Panc1 (cell line): ENCODE data around the gene APMAP. TPM values are rescaled to one million over a fixed set of nuclear protein-coding genes. Genes with fewer than 3 reads are reported as not detected.

Source experiments
- ATAC-seq: fragments of 200-7000 bp; cut with Tn5 transposase; 2 replicates; pipeline ENCODE4 v1.9.1; 2020; ENCODE audit warnings: mild to moderate bottlenecking, moderate library complexity
- BruUV-seq: library from RNA; stranded (reverse); fragments of 400-500 nt; replicated peaks from 2 replicates; lab custom pipeline; 2021; lab: Mats Ljungman, UMichigan
- CTCF ChIA-PET: fragments of 300-600 bp; sonication (Branson Sonifier 250); formaldehyde crosslinking; loops from one replicate; lab custom pipeline; 2022; ENCODE audit warnings: antibody characterized with exemption; lab: Charles Lee
- POLR2A ChIA-PET: fragments of 300-600 bp; sonication (Branson Sonifier 250); formaldehyde crosslinking; loops from one replicate; lab custom pipeline; 2022; ENCODE audit warnings: antibody characterized with exemption; lab: Charles Lee
- DNase-seq: peaks from one replicate; pipeline ENCODE4 v3.0.0-alpha.2; 2010; ENCODE audit warnings: low read depth, low spot score
- H3K27ac ChIP-seq: 2 replicates; pipeline ENCODE4 v1.5.1; 2011; ENCODE audit warnings: mild to moderate bottlenecking, low read length, inconsistent platforms
- H3K27me3 ChIP-seq: fragments of 200-500 bp; sonication (Bioruptor generic); 2 replicates; pipeline ENCODE4 v1.6.0; 2014; ENCODE audit warnings: low read length, inconsistent platforms; ENCODE audit not compliant: control insufficient read depth, insufficient read depth
- H3K36me3 ChIP-seq: fragments of 200-500 bp; sonication (Bioruptor generic); 2 replicates; pipeline ENCODE4 v1.5.1; 2014; ENCODE audit warnings: inconsistent platforms, mild to moderate bottlenecking, low read length, moderate library complexity; ENCODE audit not compliant: control insufficient read depth, insufficient read depth
- H3K4me1 ChIP-seq: 2 replicates; pipeline ENCODE4 v1.5.1; 2011; ENCODE audit warnings: inconsistent platforms, mild to moderate bottlenecking, low read length, moderate library complexity; ENCODE audit not compliant: control insufficient read depth, insufficient read depth
- H3K4me3 ChIP-seq, 2 experiments: 2 replicates each; pipeline ENCODE4 v1.5.1; 2011 to 2012; ENCODE audit warnings: low read depth in 2 of 2, low read length in 2 of 2, mild to moderate bottlenecking in 2 of 2, inconsistent platforms in 1 of 2, moderate library complexity in 1 of 2
- H3K9me3 ChIP-seq: fragments of 200-500 bp; sonication (Bioruptor generic); 2 replicates; pipeline ENCODE4 v1.5.1; 2014; ENCODE audit warnings: low read depth, mild to moderate bottlenecking, inconsistent platforms, low read length, moderate library complexity; ENCODE audit not compliant: control insufficient read depth, insufficient read depth
- CTCF ChIP-seq: fragments of 450-650 bp; IDR thresholded peaks from 2 replicates; pipeline ENCODE4 v1.5.1; 2017; ENCODE audit warnings: mild to moderate bottlenecking
- POLR2AphosphoS5 ChIP-seq: IDR thresholded peaks from 2 replicates; pipeline ENCODE4 v1.6.1; 2012; ENCODE audit warnings: mild to moderate bottlenecking, low read depth, low read length, moderate library complexity
- REST ChIP-seq, 2 experiments: IDR thresholded peaks; 2 replicates each; pipeline ENCODE4 v1.6.1; 2011 to 2012; ENCODE audit warnings: low read depth in 2 of 2, control low read depth in 1 of 2, low read length in 1 of 2, mild to moderate bottlenecking in 1 of 2, moderate library complexity in 1 of 2; ENCODE audit not compliant: insufficient read depth in 1 of 2
- SIN3A ChIP-seq: IDR thresholded peaks from 2 replicates; pipeline ENCODE4 v1.6.1; 2012; ENCODE audit warnings: low read depth, mild to moderate bottlenecking, low read length, moderate library complexity, borderline replicate concordance; ENCODE audit not compliant: insufficient read depth
- TCF7L2 ChIP-seq: IDR thresholded peaks from 2 replicates; pipeline ENCODE4 v1.6.1; 2011; ENCODE audit warnings: mild to moderate bottlenecking, low read depth, low read length, inconsistent platforms
- in situ Hi-C: cut with HindIII; loops from 2 replicates; pipeline ENCODE4 v1.10.0; 2016; ENCODE audit warnings: low sequenced_read_pairs, low pct_unique_long_range_greater_than_20kb
- intact Hi-C: fragments of 100-400 bp; cut with micrococcal nuclease; formaldehyde crosslinking; loops from one replicate; pipeline ENCODE4 v1.10.0; 2022; ENCODE audit not compliant: unreplicated experiment
- total RNA-seq: library from RNA; stranded (reverse); gene quantifications from one replicate; pipeline ENCODE4 v1.2.1, GENCODE V29; 2021; ENCODE audit not compliant: unreplicated experiment

APMAP gene
- total RNA-seq, 1 experiment from 2014 or later = 165 TPM

- DNase-seq (no peak), ATAC-seq (no peak; the same call in 1 of the 2 replicates)
- in situ Hi-C loops (no loop called here), intact Hi-C loops (no loop called here)
- H3K36me3 ChIP-seq = no peaks in the 10 kb centered on the region
- no peak overlapping the region; the same call in 1 of the 2 replicates for H3K27ac ChIP-seq
- BruUV-seq = no TSS peak
- TF ChIP-seq SIN3A (no peak), CTCF (no peak), REST (IDR thresholded peaks at IDR 0.05; ENCODE audit: insufficient read depth in 1 of 2, low read depth in 2 of 2, low read length in 1 of 2) (no peak), TCF7L2 (no peak), POLR2AphosphoS5 (no peak)
- POLR2A ChIA-PET = no interaction called here
- H3K27me3 ChIP-seq = no peaks in the 10 kb centered on the region
- peaks cover 14% of the 10 kb centered on the region for H3K4me1 ChIP-seq
- CTCF ChIA-PET = no interaction called here
- H3K9me3 ChIP-seq = no peaks in the 10 kb centered on the region
- H3K4me3 ChIP-seq = no peak overlapping the region
Observed at GRCh38 chr20:25040438-25040831, 47.9 kb upstream of the APMAP start.

GRCh38 chr20:25039697-25040437, 47.3 kb upstream of the APMAP start:
- in situ Hi-C loops = no loop called here
- no peak for ATAC-seq

GRCh38 chr20:25038591-25039015, 46.1 kb upstream of the APMAP start:
- H3K4me1 ChIP-seq = peaks cover 17% of the 10 kb centered on the region
- ChIA-PET POLR2A (no interaction called here), CTCF (no interaction called here)
- no TSS peak for BruUV-seq
- intact Hi-C loops = no loop called here
- no peak for DNase-seq
- in situ Hi-C loops = no loop called here
- no peak for TF ChIP-seq REST (IDR thresholded peaks at IDR 0.05; ENCODE audit: insufficient read depth in 1 of 2, low read depth in 2 of 2, low read length in 1 of 2)
- TF ChIP-seq POLR2AphosphoS5 = no peak
- no peak for TF ChIP-seq CTCF
- no peak for TF ChIP-seq TCF7L2
- TF ChIP-seq SIN3A = no peak
- H3K36me3 ChIP-seq = no peaks in the 10 kb centered on the region
- H3K27me3 ChIP-seq = no peaks in the 10 kb centered on the region
- ATAC-seq = no peak
- no peak overlapping the region for H3K27ac ChIP-seq
- H3K9me3 ChIP-seq = no peaks in the 10 kb centered on the region
- H3K4me3 ChIP-seq = no peak overlapping the region

More at GRCh38 chr20:25039697-25040437, 47.3 kb upstream of the APMAP start:
- intact Hi-C loops = no loop called here
- no peak for TF ChIP-seq POLR2AphosphoS5
- Histone ChIP-seq H3K27me3 (no peaks in the 10 kb centered on the region), H3K4me1 (peaks cover 14% of the 10 kb centered on the region), H3K4me3 (no peak overlapping the region), H3K27ac (no peak overlapping the region; the same call in 1 of the 2 replicates), H3K9me3 (no peaks in the 10 kb centered on the region), H3K36me3 (no peaks in the 10 kb centered on the region)
- ChIA-PET POLR2A (no interaction called here), CTCF (interaction anchor here (0.7 kb wide), 1 partner anchor 87 kb away, joined by 5 read pairs; no protein-coding TSS in a partner anchor)
- no peak for DNase-seq
- BruUV-seq = no TSS peak
